Endothelial cell of umbilical vein (primary cell): ENCODE measurements around the gene BAG3. TPM values are rescaled to one million over a fixed set of nuclear protein-coding genes. Genes with fewer than 3 reads are reported as not detected.

Experiments
- BruUV-seq: library from RNA; stranded (reverse); fragments of 400-500 nt; replicated peaks from 2 replicates; lab custom pipeline; 2021; lab: Mats Ljungman, UMichigan
- CTCF ChIA-PET: fragments of 300-600, 350-600 bp; sonication (Branson Sonifier 250); formaldehyde crosslinking; loops from one replicate; lab custom pipeline; 2021; ENCODE audit warnings: antibody characterized with exemption, inconsistent platforms; lab: Charles Lee
- POLR2A ChIA-PET: fragments of 300-600, 350-600 bp; sonication (Branson Sonifier 250); formaldehyde crosslinking; loops from one replicate; lab custom pipeline; 2021; ENCODE audit warnings: antibody characterized with exemption, inconsistent platforms; lab: Charles Lee
- DNase-seq: peaks from one replicate; pipeline ENCODE4 v3.0.0-alpha.2; 2011; ENCODE audit warnings: low read depth, low spot score
- FAIRE-seq: peaks from 2 replicates; lab custom pipeline; 2011; peaks lifted over from hg19 to GRCh38; lab: Jason Lieb, UNC
- H2AFZ ChIP-seq: 2 replicates; pipeline ENCODE4 v1.6.0; 2012; ENCODE audit warnings: low read depth, low read length, control low read depth, inconsistent platforms
- H3K27ac ChIP-seq: 2 replicates; pipeline ENCODE4 v1.5.1; 2011; ENCODE audit warnings: low read depth, mild to moderate bottlenecking, control low read depth, low read length, moderate library complexity; ENCODE audit not compliant: insufficient read depth
- H3K27me3 ChIP-seq, 2 experiments: 2 replicates each; pipeline versions ENCODE4 v1.6.0 to v1.6.1; 2011; ENCODE audit warnings: low read length in 2 of 2, mixed read lengths in 1 of 2; ENCODE audit not compliant: control insufficient read depth in 2 of 2, insufficient read depth in 2 of 2
- H3K36me3 ChIP-seq, 2 experiments: 2 replicates in 1 of 2; 3 replicates in 1 of 2; pipeline ENCODE4 v1.5.1; 2011; ENCODE audit warnings: low read length in 2 of 2, mild to moderate bottlenecking in 1 of 2, moderate library complexity in 1 of 2; ENCODE audit not compliant: control insufficient read depth in 2 of 2, insufficient read depth in 2 of 2; ENCODE audit errors: extremely low read depth in 1 of 2
- H3K4me1 ChIP-seq: 3 replicates; pipeline ENCODE4 v1.5.1; 2011; ENCODE audit warnings: mild to moderate bottlenecking, low read length; ENCODE audit not compliant: control insufficient read depth, insufficient read depth; ENCODE audit errors: extremely low read depth
- H3K4me2 ChIP-seq: 2 replicates; pipeline ENCODE4 v1.6.1; 2011; ENCODE audit warnings: low read length, control low read depth, mixed read lengths; ENCODE audit not compliant: insufficient read depth
- H3K4me3 ChIP-seq, 3 experiments: fragments of 200-600 bp in 1 of 3; sonication (generic), shearing (Covaris generic) in 1 of 3; replicated peaks in 1 of 3; 2 replicates each; pipeline ENCODE4 v1.5.1; 2011 to 2016; ENCODE audit warnings: control low read depth in 3 of 3, low read length in 3 of 3, mild to moderate bottlenecking in 2 of 3, inconsistent platforms in 1 of 3, low read depth in 1 of 3, moderate library complexity in 1 of 3; ENCODE audit not compliant: insufficient read depth in 1 of 3
- H3K79me2 ChIP-seq: 2 replicates; pipeline ENCODE4 v1.6.0; 2012; ENCODE audit warnings: low read length, inconsistent platforms; ENCODE audit not compliant: control insufficient read depth, insufficient read depth
- H3K9ac ChIP-seq: replicated peaks from 2 replicates; pipeline ENCODE3; 2011; ENCODE audit warnings: low read length, control low read depth; ENCODE audit not compliant: insufficient read depth; ENCODE audit errors: extremely low read depth
- H3K9me1 ChIP-seq: replicated peaks from 3 replicates; pipeline ENCODE4 v1.6.0; 2011; ENCODE audit warnings: mild to moderate bottlenecking, low read length; ENCODE audit not compliant: control insufficient read depth, insufficient read depth; ENCODE audit errors: extremely low read depth
- H3K9me3 ChIP-seq: replicated peaks from 2 replicates; pipeline ENCODE4 v1.5.1; 2012; ENCODE audit warnings: low read length, inconsistent platforms; ENCODE audit not compliant: control insufficient read depth, insufficient read depth
- H4K20me1 ChIP-seq: replicated peaks from 2 replicates; pipeline ENCODE3; 2011; ENCODE audit warnings: mild to moderate bottlenecking, low read length; ENCODE audit not compliant: control insufficient read depth, insufficient read depth; ENCODE audit errors: extremely low read depth
- CTCF ChIP-seq, 2 donors: IDR thresholded peaks; 1 replicate in 1 of 2; 2 replicates in 1 of 2; pipeline ENCODE4 v1.5.1; 2011; ENCODE audit warnings: low read length in 2 of 2, mild to moderate bottlenecking in 2 of 2, moderate library complexity in 2 of 2, control low read depth in 1 of 2, inconsistent platforms in 1 of 2, low read depth in 1 of 2; ENCODE audit not compliant: insufficient read depth in 1 of 2; ENCODE audit errors: extremely low read depth in 1 of 2
- EZH2 ChIP-seq: IDR thresholded peaks from 2 replicates; pipeline ENCODE4 v1.6.1; 2012; ENCODE audit warnings: borderline replicate concordance, low read depth, mild to moderate bottlenecking, moderate library complexity, low read length, inconsistent platforms; ENCODE audit not compliant: severe bottlenecking
- FOS ChIP-seq: IDR thresholded peaks from 2 replicates; pipeline ENCODE4 v1.6.1; 2011; ENCODE audit warnings: mild to moderate bottlenecking, low read length, moderate library complexity, borderline replicate concordance; ENCODE audit not compliant: insufficient read depth
- GATA2 ChIP-seq: IDR thresholded peaks from 2 replicates; pipeline ENCODE4 v1.7.0; 2011; ENCODE audit warnings: low read depth, mild to moderate bottlenecking, moderate library complexity, mixed read lengths, low read length; ENCODE audit not compliant: insufficient read length, insufficient read depth
- JUN ChIP-seq: IDR thresholded peaks from 2 replicates; pipeline ENCODE4 v1.6.1; 2011; ENCODE audit warnings: borderline replicate concordance, low read depth; ENCODE audit not compliant: insufficient read length, insufficient read depth
- MAX ChIP-seq: IDR thresholded peaks from 2 replicates; pipeline ENCODE4 v1.6.1; 2011; ENCODE audit not compliant: insufficient read depth, insufficient read length
- MYC ChIP-seq: IDR thresholded peaks from one replicate; pipeline ENCODE4 v1.6.1; 2011; ENCODE audit warnings: mild to moderate bottlenecking, low read depth, low read length
- POLR2A ChIP-seq: IDR thresholded peaks from 2 replicates; pipeline ENCODE4 v1.6.1; 2012; ENCODE audit warnings: low read depth, mild to moderate bottlenecking, control low read depth, low read length
- POLR2AphosphoS5 ChIP-seq: IDR thresholded peaks from 2 replicates; pipeline ENCODE4 v1.6.1; 2012; ENCODE audit warnings: low read depth, mild to moderate bottlenecking, control low read depth, low read length, moderate library complexity; ENCODE audit not compliant: insufficient read depth
- dilution Hi-C: fragments of 300-500 bp; cut with MboI; formaldehyde crosslinking; loops from one replicate; pipeline ENCODE4 v1.15.0; 2019; ENCODE audit warnings: low sequenced_read_pairs; ENCODE audit not compliant: extremely low pct_ligation_motif_present
- intact Hi-C: fragments of 100-400 bp; cut with micrococcal nuclease; formaldehyde crosslinking; loops from one replicate; pipeline ENCODE4 v1.10.0; 2022
- polyA plus RNA-seq, 4 experiments: library from polyadenylated mRNA; depleted of rRNA in 3 of 4; stranded (reverse) in 3 of 4; unstranded in 1 of 4; fragments of >200 nt; gene quantifications; 2 replicates each; pipeline versions ENCODE4 v1.2.1 to v1.2.3, GENCODE V29; 2011 to 2012; ENCODE audit warnings: missing spikeins in 1 of 4
- total RNA-seq: library from RNA; stranded (reverse); gene quantifications from 2 replicates; pipeline ENCODE4 v1.2.3, GENCODE V29; 2021

BAG3 gene
- total and polyA plus RNA-seq, 2 donors (not counting 3 experiments of a cell fraction or from before 2014, with no cell fraction given), result 25.2 to 66.7 TPM

- ChIA-PET CTCF (no interaction called here), POLR2A (no interaction called here)
- Histone ChIP-seq H3K9ac (no peak overlapping the region), H3K9me1 (no peaks in the 10 kb centered on the region), H3K36me3 (no peaks in the 10 kb centered on the region), H3K4me1 (peaks cover 15% of the 10 kb centered on the region), H3K27me3 (no peaks in the 10 kb centered on the region), H4K20me1 (no peaks in the 10 kb centered on the region), H3K4me3 (no peak overlapping the region), H3K79me2 (no peaks in the 10 kb centered on the region), H2AFZ (no peak overlapping the region), H3K4me2 (no peak overlapping the region), H3K9me3 (no peaks in the 10 kb centered on the region), H3K27ac (no peak overlapping the region)
- DNase-seq (no peak), FAIRE-seq (no peak)
- TF ChIP-seq MAX (no peak), CTCF (IDR thresholded peaks at IDR 0.05; ENCODE audit: extremely low read depth in 1 of 2, insufficient read depth in 1 of 2, low read depth in 1 of 2, low read length in 2 of 2) (no peak), GATA2 (no peak)
- dilution Hi-C loops, result no loop called here
- intact Hi-C loops, result no loop called here
- no TSS peak for BruUV-seq
These were observed 37.9 kb downstream of the BAG3 start for GRCh38 chr10:119689016-119689580.

GRCh38 chr10:119691726-119692125 is 40.5 kb downstream of the BAG3 start:
- Histone ChIP-seq H3K36me3 (no peaks in the 10 kb centered on the region), H3K9ac (no peak overlapping the region), H3K27ac (no peak overlapping the region), H3K9me1 (no peaks in the 10 kb centered on the region), H4K20me1 (no peaks in the 10 kb centered on the region), H3K4me1 (peaks cover 15% of the 10 kb centered on the region), H3K27me3 (no peaks in the 10 kb centered on the region), H3K4me2 (no peak overlapping the region), H2AFZ (no peak overlapping the region), H3K4me3 (no peak overlapping the region), H3K79me2 (no peaks in the 10 kb centered on the region), H3K9me3 (no peaks in the 10 kb centered on the region)
- no peak for TF ChIP-seq JUN
- TF ChIP-seq FOS, result no peak
- no peak for TF ChIP-seq POLR2A
- TF ChIP-seq MAX, result no peak
- TF ChIP-seq CTCF (IDR thresholded peaks at IDR 0.05; ENCODE audit: extremely low read depth in 1 of 2, insufficient read depth in 1 of 2, low read depth in 1 of 2, low read length in 2 of 2), result no peak
- no peak for TF ChIP-seq GATA2
- no peak for TF ChIP-seq EZH2
- TF ChIP-seq MYC, result no peak
- TF ChIP-seq POLR2AphosphoS5, result no peak
- intact Hi-C loops (no loop called here), dilution Hi-C loops (no loop called here)
- ChIA-PET CTCF (interaction anchor here (1.2 to 2.0 kb wide), 3 partner anchors 10 to 59 kb away, joined by 4 to 6 read pairs (median 5); partner anchors contain the start of gene INPP5F), POLR2A (no interaction called here)
- DNase-seq (no peak), FAIRE-seq (no peak)
- no TSS peak for BruUV-seq
